Right renal pelvis (tissue), 4 donors: ENCODE data around the gene SEC14L2. TPM values are rescaled to one million over a fixed set of nuclear protein-coding genes. Genes with fewer than 3 reads are reported as not detected.

ENCODE experiments used
- DNase-seq, 4 donors: peaks; one replicate each; pipeline ENCODE4 v3.0.0-alpha.2; 2013; ENCODE audit warnings: low read depth in 4 of 4, low spot score in 3 of 4, missing footprints in 1 of 4
- polyA plus RNA-seq, 4 donors: library from polyadenylated mRNA; unstranded; fragments of 120-200 nt; gene quantifications; one replicate each; pipeline ENCODE4 v1.2.1, GENCODE V29; 2013; ENCODE audit not compliant: insufficient read length in 4 of 4

Gene SEC14L2
- 1 to 10 TPM; 4.0 to 7.3 (median 6.1) TPM for polyA plus RNA-seq

DNA sequence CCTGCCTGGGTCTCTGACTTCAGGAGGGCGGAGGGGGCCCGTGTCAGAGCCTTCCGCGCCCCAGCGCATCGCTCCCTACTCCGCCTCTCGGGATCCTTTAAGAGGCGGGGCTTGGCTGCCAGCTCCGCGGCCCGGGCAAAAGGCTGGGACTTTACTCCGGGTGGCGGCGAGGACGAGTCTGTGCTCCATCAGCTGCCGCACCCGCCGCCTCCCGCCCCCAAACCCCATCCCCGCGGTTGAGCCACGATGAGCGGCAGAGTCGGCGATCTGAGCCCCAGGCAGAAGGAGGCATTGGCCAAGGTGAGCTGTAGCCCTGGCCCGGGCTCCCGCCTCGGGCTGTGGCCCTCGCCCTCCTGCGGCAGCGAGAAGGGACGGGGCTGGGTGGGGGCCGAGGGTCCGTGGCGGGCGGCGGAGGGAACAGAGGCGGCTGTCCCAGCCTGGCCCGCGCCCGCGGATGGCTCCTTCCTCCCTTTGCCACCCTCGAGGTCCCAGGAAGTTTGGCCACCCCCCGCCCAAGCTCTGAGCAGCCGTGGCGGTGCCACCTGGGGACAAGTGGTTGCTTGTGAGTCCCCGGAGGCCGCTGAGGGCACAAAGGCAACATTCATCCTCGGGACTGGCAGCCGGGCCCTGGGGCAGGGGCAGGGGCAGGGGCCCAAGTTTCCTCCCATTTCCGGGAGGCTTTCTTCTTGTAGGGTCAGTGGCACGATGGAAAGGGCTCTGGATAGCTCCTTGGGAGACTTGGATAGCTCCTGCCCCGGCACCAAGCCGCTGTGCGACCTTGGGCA, at the start of gene SEC14L2:
TSS of gene SEC14L2 (plus strand) at position 148 of the 785 bp plus-strand sequence. CDS start at position 247, 99 bp downstream.
- no peak for DNase-seq

DNA sequence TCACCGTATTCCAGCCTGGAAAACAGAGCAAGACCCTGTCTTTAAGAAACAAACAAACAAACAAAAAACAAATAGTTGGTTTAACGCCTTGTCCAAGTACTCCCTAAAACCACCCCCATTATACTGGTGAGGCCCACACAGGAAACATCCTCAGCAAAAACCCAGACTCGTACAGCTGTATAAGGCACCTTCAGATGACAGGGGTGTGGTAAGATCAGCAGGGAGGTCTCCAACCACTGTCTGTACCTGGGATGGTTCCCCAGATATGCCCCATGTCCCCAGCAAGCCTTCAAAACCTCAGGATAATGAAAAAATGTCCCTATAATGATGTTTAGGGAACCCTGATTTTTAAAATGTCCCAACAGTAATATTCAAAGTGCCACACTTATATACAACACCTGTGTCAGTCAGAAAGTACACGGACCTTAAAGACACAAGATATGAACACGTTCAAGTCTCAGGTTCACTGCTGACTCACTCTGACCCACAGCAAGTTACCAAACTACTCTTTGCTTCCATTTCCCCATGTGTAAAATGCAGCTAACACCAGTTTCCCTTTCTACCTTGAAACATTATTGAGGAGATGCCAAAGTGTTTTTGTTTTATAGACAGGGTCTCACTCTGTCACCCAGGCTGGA, 49.4 kb upstream of the SEC14L2 start:
- no peak for DNase-seq

DNA sequence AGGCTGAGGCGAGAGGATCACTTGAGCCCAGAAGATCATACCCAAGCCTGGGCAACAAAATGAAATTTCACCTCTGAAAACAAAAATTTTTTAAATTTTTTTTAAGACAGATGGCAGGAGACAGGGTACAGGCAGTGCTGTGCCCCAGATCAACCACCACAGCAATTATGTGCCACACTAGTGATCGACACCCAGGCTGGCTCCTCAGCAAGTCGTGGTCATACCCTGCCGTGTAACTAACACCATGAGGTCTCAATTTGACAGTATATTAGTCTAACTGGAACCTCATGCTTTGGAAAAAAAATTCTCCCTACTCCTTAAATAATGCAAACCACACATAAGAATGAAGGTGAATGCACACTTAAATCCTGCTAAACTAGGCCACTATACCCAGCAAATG, 48.4 kb upstream of the SEC14L2 start:
- no peak for DNase-seq

DNA sequence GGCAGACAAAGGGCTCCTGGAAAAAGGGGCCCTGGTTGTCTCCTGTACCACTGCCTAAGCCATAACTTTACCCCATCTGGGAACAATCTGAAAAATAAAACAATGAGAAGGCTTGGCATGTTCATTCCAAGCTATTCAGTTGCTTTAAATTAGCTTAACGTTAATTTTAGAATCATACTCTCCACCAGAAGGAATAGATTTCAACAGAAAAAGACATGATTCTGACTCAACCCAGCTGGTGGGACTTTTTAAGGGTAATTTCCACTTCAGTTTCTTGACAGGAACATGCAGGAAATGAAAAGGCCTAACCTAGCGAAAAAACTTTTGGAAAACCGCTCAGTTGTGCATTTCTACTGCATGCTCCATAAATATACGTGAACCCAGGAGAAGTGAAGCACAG, 48.0 kb upstream of the SEC14L2 start:
- DNase-seq: no peak

DNA sequence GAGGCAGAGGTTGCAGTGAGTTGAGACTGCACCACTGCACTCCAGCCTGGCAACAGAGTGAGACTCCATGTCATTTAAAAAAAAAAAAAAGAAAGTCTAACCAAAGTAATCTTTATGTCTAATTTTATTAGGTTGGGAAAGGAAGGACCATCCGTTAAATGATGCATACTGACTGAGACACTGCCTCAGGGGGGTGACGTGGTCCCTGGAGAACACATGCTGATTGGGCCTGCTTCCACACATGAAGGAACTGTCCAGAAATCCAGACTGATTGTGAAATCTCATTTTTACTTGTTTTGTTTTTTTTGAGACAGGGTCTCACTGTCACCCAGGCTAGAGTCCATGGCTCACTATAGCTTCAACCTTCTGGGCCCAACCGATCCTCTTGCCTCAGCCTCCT, 45.6 kb upstream of the SEC14L2 start:
- DNase-seq: no peak

DNA sequence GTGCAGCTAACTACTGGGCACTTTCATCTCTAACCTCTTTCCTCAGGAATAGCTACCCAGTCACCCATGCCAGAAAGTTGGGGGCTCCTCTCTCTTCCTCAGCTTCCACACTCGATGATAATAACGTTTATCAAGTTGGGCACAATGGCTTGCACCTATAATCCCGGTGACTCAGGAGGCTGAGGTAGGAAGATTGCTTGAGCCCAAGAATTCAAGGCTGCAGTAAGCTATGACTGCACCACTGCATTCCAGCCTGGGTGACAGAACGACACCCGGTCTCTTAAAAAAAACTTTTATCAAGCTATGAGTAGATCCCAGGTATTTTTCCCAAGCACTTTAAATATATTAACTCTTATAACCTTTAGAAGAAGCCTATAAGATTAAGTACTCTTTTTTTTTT, 42.2 kb upstream of the SEC14L2 start:
- no peak for DNase-seq

- peak; percentile 78 to 92 (median 84) for DNase-seq
These were observed 40.2 kb upstream of the SEC14L2 start, which contains the start of the genes CCDC157 and SF3A1 for GRCh38 chr22:30356449-30357235. TSS of gene CCDC157 (plus strand) at chr22:30357007. CDS start at chr22:30366001, 8,994 bp downstream. TSS of gene SF3A1 (minus strand) at chr22:30356894. CDS start at chr22:30356792, 102 bp downstream.

- peak in 1 of 4 donors; percentile 16 for DNase-seq
These were observed 39.6 kb upstream of the SEC14L2 start for GRCh38 chr22:30357236-30357570.

DNA sequence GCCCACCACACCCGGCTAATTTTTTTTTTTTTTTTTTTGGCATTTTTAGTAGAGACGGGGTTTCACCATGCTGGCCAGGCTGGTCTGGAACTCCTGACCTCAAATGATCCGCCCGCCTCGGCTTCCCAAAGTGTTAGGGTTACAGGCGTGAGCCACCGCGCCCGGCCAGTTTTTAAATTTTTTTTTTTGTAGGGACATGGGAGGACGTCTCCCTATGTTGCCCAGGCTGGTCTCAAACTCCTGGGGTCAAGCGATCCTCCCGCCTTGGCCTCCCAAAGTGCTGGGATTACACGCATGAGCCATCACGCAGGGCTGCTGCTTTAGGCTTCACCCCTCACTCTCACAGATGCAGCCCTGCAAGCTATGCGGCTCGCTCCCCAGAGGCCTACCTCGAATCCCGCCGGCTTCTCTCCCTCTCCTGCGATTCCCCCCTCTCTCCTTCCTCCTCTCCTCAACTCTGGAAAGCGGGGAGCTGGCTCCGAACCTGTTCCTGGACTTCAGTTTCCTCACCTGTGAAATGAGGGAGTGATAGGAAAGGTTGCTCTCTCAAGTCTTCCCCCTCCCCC, 39.1 kb upstream of the SEC14L2 start:
- no peak for DNase-seq

DNA sequence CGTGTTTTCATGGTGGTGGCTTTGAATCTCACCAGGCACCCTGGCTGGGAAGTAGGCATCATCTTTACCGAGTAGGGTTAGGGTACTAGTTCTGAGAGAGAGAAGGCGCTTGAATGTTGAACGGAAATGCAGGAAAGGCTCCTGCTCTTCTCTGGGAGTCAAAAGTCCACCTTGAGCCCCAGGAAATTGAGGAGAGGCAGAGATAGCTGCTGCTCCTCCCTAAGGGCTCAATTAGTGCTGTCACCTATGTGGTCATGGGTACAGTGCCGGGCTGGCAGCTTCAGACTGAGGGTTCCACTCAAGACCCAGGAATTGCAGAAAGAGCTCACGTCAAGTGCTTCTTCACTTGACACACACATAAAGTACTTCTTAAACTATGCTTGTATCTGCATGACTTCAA, 38.3 kb upstream of the SEC14L2 start:
- no peak for DNase-seq

GRCh38 chr22:30361916-30362650, 34.7 kb upstream of the SEC14L2 start:
- DNase-seq: no peak

GRCh38 chr22:30362651-30363281, 34.1 kb upstream of the SEC14L2 start:
- DNase-seq: no peak

GRCh38 chr22:30365891-30366290, 30.9 kb upstream of the SEC14L2 start:
- no peak for DNase-seq

DNA sequence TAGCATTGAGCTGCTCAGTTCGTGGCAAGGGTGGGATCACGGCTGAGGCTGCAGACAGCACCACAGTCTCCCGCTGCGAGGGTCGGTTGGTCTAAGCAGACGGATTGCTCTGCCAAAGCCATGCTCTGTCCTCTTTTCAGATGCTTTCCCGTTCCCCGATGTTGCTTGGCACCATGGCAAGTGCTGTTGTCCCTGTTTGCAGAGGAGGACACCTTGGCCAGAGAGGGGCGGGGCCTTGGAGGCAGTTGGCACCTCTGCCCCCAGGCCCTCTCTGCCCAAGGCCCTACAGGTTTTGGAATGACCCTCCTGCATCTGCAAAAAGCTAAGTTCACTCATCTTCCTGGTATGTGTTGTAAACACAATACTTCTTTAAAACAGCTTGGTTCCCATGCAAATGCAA, 28.4 kb upstream of the SEC14L2 start:
- DNase-seq: no peak

DNA sequence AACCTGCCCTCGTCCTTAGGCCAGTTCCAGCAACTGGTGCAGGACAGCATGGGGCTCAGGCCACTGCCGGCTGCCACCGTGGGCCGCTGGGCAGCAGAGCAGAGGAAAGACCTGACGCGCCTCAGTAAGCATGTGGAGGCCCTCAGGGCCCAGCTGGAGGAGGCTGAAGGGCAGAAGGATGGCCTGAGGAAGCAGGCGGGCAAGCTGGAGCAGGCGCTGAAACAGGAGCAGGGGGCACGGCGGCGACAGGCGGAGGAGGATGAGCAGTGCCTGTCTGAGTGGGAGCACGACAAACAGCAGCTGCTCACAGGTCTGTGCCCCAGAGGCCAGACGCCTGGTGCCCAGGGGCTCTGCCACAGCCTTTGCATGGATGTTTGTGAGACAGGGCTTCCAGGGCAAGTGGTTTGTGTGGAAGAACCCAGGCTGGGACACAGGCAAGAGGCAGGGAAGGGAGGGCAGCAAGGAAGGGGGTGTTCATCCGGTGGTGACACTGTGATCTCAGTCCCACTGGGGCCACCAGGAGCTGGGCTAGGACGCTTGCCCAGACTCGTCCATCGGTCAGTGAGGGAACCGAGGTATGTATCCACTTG, 26.1 kb upstream of the SEC14L2 start:
- peak in 1 of 4 donors; percentile 41 for DNase-seq

GRCh38 chr22:30371321-30371720, 25.5 kb upstream of the SEC14L2 start:
- no peak for DNase-seq

GRCh38 chr22:30371981-30372380, 24.8 kb upstream of the SEC14L2 start:
- DNase-seq: no peak

DNA sequence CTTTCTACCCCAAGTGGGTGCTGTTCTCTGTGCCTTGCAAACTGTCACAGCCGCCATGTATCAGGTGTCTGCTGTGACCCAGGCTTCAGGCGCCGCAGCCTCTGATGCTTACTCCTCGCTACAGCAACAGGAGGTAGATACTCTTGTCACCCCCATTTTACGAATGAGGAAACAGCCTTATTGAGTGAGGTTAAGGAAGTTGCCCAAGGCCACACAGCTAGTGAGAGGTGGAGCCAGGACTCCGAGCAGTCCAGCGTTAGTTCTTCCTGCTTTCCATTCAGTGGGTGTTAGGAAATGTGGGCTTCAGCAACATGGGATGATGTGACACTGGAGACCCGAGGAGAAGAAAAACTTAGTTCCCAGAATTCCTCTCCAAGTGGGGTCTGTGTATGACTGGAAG, 23.9 kb upstream of the SEC14L2 start:
- no peak for DNase-seq
